ENCODE measurements around the gene OOSP3.
"Not testable (repeated sequence)": the region's sequence is repeated elsewhere in the genome, so short reads cannot be mapped to it uniquely, and the experiment has no call there.

Gene OOSP3, protein sequence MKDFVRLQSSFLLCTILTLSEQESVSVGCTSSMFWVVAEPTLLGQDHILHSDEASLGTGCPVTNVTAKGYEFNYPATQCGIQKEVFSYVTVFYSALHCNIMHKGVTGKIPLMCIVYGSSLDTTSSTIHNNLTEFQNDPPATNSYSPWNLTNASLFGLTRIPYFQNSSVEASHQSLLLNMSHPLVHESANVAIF

DNA sequence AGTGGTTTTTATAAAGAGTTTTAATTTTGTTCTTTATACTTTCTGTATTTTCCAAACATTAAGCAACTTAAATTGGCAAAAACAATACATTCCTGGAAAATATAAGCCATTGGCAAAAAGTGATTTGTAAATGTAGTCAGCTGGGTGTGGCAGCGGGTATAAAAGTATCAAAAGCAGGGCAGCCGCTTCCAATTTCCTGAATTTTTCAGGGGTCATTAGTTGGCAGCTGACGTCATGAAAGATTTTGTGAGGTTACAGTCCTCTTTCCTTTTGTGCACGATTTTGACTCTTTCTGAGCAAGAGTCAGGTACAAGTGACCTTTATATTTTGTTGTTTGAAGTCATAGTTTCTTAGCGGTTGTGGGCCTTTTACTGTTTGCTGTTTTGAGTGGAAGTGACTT lies at the start of gene OOSP3:
Gene OOSP3, plus strand, starts transcription at position 208 of the 400 bp plus-strand sequence. Its CDS starts 27 bp downstream, at position 235.
- DNase-seq: no peak

DNA sequence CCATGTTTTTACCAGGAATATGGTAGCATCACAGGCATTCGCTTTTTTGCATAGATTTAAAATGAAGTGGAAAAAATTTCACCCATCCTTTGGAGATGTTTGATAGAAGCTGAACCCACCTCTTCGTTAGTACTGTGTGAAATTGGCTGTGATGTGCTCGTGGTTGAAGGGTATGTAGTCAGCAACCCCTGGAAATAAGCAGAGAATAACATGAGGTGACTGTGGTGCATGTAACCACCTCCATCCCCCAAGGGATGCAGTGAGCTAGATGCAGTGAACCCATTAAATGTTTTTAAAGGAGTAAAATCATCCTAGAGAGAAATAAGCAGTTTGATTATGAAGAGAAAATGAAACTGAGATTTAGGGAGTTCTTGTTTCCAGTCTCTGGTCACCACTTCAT lies 49.2 kb upstream of the OOSP3 start:
- no peak for DNase-seq

DNA sequence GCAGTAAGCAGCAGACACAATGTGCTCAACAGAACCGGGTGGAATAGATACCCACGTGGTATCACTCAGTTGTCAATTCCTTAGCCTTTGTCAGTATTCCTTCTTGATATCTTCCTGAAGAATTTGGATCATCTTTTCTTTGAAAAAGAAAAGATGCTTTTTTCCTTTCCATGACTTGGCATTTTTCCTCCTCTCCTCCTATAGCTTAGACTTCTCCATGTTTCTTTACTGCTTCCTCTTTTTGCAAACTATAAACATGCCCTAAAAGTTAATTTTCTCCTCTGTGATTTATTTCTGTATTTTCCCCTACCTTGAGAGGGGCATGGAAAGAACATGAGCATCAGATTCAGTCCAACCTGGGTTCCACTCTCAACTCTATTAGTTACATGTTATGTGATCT lies 45.0 kb upstream of the OOSP3 start:
- no peak for DNase-seq

DNA sequence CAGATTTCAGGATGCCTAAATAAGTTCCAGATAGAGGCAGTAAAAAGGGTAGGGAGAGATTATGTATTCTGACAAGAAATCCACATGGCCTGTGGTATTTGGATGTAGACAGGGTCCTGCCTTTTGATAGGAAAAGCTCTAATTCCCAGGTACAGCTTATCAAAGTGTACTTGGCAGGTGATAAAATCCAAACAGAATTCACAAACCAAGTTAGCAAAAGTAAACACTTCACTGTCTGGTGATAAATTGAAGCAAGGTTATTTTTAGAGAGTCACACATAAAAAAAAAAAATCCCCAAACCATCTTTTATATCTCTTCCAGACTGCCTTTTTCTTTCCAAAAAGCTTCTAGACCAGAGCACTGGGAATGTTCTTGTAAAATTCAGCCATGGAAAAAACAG lies 39.0 kb upstream of the OOSP3 start:
- no peak for DNase-seq

DNA sequence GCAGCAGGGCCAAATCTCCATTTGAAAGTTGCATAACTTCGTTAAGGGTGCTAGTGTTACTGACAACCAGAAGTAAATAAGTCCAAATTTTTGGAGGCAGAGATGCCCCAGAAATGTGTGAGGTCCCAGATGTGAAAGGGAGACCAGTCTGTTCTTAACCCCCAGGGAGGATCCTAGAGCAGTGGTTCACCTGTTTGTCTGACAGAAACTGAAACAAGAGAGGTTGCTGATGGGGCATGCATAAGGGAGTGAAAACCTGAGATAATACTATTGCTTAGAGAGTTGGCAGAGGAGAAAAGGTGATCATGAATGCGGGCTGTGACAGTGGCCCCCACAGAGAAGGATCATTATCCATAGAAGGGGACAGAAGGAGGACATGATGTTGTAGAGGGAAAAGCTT lies 37.1 kb upstream of the OOSP3 start:
- DNase-seq: no peak

DNA sequence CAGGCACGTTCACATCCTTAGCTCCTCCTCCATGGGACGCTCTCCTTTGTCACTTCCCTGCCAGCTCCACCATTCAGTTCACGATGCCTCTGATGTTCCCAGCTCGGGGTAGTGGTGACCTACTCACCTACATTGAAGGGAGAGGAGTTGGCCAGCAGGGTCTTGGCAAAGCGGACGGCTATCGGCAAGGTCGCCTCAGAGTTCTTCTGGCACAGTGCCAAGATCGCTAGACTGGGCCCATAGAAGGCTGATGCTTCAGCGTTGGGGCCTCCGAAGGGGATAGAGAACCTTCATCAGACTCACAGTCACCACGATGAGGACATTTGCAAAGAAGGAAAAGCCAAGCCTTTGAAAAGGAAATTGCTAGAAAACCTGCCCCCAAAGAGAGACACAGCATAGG lies 36.3 kb upstream of the OOSP3 start:
- DNase-seq: no peak

DNA sequence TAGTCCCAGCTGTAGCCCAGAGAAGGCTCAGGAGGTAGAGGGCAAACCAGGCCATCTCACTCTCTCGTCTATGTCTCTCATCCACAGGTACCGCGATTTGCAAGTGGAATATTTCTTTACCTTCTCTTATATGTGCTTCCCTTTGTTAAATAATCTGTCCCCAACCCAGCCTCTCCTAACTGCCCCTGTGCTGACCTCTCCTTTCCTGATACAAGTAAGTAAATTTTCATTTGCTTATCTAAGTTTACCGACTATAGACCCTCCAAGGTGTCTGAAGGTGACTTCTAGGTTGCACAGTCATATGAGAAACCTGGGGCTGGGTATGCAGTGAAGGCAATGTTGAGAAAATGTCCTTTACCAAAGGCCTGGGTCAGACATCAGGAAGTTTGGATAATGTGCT lies 33.2 kb upstream of the OOSP3 start, which contains the start of gene CBLIF:
Gene CBLIF, minus strand, starts transcription at position 101 of the 400 bp plus-strand sequence. Its CDS starts 46 bp downstream, at position 55.
- DNase-seq: no peak

DNA sequence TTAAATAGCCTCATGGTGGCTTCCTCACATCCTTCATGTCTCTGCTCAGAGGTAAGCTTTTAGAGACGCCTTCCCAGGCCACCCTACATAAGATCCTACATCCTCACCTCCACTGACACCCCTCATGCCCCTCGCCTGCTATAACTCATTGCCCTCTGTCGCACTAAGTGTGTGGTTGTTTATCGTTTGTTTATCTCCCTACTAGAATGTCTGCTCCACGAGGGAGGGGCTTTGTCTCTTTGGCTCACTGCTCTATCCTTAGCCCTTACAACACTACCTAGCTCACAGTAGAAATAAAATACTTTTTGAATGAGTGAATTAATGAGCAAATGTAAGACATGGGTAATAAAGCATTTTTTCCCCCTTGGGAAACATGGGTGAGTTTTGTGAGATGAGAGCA lies 32.0 kb upstream of the OOSP3 start:
- DNase-seq: no peak

DNA sequence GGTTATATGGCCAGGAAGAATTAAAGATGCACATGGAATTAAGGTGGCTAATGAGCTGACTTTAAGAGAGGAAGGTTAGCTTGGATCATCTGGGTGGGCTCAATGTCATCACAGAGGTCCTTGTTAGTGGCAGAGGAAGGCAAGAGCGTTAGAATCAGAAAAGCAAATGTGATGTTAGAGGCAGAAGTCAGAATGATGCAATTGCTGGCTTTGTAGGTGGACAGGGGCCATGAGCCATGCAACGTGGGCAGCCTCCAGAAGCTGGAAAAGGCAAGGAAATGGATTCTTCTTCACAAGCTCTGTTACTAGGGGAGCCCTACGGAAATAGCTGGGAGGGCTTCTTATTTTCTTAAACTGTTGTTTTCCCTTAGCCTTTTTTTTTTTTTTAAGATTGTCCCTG lies 31.0 kb upstream of the OOSP3 start:
- no peak for DNase-seq

DNA sequence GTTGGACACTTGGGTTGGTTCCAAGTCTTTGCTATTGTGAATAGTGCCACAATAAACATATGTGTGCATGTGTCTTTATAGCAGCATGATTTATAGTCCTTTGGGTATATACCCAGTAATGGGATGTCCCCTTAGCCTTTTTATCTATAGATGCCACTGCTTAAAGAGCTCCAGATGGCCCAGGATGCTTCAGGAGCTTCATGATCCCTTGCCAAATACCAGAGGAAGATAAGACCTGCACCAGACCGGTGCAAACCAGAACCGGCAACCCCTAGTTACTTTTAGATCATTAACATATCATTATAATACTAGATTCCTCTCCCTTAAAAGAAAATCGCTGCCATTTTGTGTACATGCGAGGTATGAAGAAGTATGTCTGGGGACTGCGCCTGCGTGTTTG lies 30.1 kb upstream of the OOSP3 start:
- DNase-seq: not testable (repeated sequence)

DNA sequence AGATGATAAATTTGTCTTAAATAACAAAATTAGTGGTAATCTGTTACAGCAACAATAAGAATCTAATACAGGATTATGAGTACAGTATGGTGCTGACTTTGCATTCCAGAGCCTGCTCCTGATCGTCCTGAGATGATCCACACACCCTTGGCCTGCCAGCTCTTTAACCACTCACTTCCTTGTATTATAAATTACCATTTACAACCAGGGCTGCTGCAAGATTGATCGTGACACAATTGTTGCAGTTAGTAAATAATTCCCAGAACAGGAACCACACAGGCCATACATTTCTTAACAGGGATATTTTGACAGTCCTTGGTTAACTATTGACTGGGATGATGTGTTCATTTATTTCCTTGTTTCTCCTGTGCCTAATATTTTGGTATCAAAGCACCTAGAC lies 29.5 kb upstream of the OOSP3 start:
- DNase-seq: no peak

DNA sequence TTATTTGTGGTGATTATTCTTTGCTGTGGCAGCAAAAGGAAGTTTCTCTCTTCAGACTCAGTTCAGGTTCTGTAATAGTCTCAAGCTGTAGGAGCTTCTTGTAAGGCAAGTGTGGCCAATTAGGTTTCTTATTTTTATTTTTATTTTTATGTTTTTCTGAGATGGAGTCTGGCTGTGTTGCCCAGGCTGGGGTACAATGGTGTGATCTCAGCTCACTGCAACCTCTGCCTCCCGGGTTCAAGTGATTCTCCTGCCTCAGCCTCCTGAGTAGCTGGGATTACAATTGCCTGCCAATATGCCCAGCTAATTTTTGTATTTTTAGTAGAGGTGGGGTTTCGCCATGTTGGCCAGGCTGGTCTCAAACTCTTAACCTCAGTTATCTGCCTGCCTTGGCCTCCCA lies 29.0 kb upstream of the OOSP3 start:
- not testable (repeated sequence) for DNase-seq

DNA sequence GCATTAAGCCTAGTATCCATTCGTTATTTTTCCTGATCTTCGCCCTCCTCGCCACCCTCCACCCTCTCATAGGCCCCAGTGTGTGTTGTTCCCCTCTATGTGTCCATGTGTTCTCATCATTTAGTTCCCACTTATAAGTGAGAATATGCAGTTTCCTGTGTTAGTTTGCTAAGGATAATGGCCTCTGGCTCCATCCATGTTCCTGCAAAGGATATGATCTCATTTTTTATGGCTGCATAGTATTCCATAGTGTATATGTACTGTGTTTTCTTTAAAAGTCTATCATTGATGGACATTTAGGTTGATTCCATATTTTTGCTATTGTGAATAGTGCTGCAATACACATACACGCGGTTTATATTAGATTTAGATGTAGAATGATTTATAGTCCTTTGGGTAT lies 27.2 kb upstream of the OOSP3 start:
- not testable (repeated sequence) for DNase-seq

DNA sequence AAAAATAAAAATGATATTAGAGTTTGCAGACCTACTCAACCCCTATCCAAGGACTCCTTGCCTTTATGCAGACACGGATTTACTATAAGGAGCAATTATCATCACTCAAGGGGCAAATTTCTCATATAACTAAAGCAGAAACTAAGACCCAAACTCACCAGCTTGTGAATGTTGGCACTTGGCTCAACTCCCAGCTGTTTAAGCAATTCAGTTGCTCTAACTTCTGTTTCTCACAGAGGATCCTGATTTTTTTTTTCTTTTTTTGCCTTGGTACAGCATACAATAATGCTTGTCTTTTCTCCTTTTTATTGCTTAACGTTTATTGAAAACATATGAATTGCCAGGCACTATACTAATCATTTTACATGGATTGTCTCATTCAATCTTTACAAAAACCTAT lies 23.7 kb upstream of the OOSP3 start:
- DNase-seq: no peak

DNA sequence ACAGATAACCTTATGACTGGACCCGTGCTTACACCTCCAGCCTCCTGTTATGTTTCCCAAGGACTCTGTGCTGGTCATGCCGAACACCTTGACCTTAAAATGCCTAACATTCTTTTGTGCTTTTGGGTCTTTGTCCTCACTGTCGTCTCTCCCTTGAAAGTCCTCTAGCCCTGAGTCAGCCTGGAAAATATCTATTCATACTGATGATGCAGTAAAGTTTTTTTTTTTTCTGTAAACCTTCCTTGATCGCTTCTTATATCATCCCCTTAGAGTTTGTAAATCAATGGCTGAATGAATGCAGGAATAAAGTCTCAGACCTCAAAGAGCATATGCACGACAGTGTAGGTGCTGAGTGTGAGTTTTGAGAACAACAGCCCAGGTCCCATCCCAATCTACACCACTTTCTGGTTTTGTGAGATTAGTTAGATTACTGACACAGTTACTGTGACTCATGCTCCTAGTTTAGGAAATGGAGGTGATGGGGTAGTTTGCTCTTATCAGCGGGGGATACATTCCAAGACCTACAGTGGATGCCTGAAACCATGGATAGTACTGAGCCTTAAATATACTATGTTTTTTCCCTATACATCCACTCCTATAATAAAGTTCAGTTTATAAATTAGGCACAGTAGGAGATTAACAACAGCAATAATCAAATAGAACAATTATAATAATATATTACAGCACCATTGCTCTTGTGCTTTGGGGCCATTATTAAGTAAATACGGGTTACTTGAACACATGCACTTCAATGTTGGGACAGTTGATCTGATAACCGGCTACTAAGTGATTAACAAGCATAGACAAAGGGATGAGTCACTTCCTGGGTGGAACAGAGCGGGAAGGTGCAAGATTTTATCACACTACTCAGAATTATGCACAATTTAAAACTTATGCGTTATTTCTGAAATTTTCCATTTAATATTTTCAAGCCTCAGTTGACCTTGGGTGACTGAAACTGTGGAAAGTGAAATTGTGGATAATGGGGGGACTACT lies 20.8 kb upstream of the OOSP3 start:
- no peak for DNase-seq

DNA sequence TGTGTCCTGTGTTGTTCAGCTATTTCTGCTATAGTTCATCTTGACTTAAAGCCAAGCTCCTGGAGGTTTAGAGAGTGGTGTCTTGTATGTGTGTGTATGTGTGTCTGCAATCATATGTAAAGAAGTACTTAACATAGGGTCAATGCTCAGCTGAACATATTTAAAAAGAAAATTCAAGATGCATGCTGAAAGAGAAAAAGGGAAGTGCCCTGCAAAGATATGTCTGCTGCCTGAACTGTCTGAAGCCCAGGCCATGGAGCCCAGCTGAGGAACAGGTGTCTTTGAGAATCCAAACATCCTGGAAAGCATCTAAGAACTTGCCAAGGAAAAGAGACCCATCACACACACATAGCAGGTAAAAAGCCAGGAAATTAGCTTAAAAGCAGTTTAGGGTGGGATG lies 18.9 kb upstream of the OOSP3 start:
- no peak for DNase-seq

DNA sequence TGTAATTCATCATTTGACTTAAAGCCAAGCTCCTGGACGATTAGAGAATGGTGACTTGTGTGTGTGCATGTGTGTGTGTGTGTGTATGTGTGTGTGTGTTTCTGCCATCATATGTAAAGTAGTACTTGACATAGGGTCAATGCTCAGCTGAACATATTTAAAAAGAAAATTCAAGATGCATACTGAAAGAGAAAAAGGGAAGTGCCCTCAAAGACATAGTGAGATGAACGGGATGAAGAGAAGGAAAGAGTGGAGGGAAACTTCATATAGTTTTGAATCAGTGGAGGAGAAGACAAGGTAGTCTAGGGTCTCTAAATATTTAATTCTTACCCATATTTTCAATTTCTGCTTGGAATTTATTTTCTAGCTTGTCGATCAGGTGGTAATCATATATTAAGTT lies 16.3 kb upstream of the OOSP3 start:
- no peak for DNase-seq

DNA sequence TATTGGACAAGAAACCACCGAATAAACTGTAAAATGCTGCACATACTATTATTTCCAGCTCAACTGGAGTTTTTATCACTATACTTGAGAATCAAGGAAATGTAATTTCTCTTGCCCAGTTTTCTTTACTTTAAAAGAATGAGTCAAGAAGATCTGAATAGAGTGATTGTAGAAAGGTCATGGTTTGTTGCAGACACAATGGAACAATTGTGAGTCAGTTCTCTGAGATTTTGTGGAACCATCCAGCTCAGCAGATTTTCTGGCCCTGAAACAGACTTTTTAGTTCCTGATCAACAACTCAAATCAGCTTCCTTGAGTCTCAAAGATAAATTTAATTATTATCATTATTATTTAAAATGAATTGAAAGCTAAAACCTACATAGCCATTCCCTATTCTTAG lies 13.6 kb upstream of the OOSP3 start:
- no peak for DNase-seq

DNA sequence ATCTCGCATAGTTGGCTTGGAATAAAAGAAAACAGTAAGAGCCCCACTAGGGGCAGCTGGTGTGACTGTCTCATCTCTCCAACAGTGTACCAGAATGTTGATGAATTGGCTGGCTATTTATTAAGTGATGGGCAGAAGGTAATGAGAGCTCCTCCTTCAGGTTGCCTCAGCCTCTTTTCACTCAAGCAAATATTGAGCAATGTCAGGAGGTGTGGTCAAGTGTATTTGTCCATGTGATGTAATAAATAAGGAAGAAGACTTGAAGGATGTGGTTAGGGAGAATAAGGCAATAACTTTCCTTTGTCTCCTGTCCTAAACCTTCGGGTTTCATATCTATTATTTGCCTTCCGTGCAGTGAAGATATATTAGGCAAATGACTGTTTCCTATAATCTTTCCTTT lies 12.2 kb upstream of the OOSP3 start, which contains the start of gene TCN1:
Gene TCN1, minus strand, starts transcription at position 91 of the 400 bp plus-strand sequence. Its CDS starts 17 bp downstream, at position 74.
- DNase-seq: no peak

DNA sequence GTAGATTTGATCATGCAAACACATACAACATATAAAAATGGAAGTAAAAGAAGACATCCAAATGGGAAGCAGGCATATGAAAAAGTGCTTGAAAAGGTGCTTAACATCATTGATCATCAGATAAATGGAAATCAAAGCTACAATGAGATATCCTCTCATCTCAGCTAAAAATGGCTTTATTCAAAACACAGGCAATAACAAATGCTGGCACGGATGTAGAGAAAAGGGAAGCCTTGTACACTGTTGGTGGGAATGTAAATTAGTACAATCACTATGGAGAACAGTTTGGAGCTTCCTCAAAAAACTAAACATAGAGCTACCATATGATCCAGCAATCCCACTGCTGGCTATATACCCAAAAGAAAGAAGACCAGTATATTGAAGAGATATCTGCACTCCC lies 11.7 kb upstream of the OOSP3 start:
- no peak for DNase-seq

DNA sequence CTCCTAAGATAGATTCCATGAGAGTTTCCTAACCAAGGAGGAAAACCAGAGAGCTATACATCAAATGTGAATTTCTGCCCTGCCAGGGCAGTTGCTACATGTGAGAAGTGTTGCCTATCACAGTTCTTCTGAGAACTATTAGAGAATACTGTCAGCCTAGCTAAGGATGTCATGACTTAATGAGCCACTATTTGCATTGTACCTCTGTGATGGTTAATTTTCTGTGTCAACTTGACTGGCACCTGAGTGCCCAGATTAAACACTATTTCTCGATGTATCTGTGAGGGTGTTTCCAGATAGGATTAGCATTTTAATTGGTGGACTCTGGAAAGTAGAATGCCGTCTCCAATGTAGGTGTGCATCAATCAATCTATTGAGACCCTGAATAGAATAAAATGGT lies 10.6 kb upstream of the OOSP3 start:
- no peak for DNase-seq

DNA sequence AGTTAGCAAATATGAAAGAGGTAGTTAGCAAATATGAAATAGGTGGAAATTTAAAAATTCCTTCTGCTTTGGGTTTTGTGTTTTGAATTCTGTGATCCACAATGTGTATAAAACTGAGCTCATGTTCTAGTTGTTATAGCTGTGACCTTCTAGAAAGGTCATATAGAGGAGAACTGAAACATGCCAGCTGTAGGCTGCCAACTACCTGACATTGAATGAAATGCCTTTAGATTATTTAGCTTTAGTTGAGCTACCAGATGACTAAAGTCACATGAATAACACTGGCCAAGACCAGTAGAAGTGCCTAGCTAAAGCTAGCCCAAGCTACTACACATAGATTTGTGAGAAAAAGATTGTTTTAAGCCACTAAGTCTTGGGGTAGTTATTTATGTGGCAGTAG lies 6.5 kb upstream of the OOSP3 start:
- no peak for DNase-seq

DNA sequence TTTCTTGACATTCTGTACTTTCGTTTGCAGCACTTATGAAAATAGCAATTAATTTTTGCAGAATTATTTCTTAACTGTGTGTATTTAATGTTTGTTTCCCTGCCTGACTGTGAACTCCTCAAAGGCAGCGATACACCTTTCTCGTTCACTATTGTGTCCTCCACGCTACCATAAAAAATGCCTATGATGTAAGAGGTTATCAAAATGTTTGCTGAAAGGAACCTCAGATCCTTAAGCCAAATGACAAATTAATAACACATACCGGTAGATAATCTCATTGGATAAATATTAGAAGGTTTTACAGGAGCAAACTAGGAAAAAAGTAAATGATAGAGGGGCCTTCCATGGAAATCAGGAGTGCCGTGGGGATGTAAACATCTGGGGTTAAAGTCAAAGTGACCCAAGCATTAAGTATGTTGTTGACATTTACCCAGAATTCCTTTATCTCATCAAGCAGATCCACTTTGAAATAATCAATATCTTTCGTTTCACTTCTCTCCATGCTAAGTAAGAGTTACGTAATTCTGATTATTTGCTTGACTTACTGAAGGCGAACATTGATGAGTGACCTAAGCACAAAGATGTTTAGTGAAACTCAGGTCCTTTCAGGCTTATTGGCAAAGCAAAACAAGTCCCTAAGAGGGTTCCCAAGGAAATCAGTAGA lies 2.6 kb upstream of the OOSP3 start:
- DNase-seq: no peak

DNA sequence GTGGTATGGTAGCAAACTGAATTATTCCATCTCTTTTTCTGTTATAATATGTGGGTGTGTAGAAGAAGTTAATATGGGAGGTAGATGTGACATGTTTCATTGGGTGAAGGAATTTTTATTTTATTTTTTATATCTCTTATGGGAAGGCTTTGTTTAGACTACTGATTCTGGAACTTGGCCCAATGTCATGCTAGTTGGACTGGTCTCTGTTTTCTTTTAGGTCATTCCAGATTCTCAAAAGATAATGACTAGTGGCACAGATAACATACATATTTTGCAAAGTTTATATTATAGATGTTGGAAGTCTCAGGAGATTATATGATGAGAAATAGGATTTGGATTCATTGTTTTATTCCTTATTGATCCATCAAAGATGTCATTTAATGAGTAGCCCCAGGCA lies 1.3 kb upstream of the OOSP3 start:
- DNase-seq: no peak
